NCI-H1436 (cell line): ENCODE measurements around the gene CIDEC.
"Not testable (repeated sequence)": the region's sequence is repeated elsewhere in the genome, so short reads cannot be mapped to it uniquely, and the experiment has no call there.

Experiments
- DNase-seq: peaks from one replicate; lab custom pipeline; 2025; lab: John Stamatoyannopoulos, UW

CIDEC gene

GRCh38 chr3:9875448-9875847, 4.6 kb downstream of the CIDEC start:
- no peak for DNase-seq

- DNase-seq: not testable (repeated sequence)
These were observed 8.0 kb downstream of the CIDEC start for GRCh38 chr3:9872067-9872466.

GRCh38 chr3:9870978-9871377, 9.1 kb downstream of the CIDEC start:
- no peak for DNase-seq

- DNase-seq: no peak
These were observed 10.1 kb downstream of the CIDEC start for GRCh38 chr3:9869955-9870354.

GRCh38 chr3:9867106-9867505, 12.9 kb downstream of the CIDEC start:
- no peak for DNase-seq

GRCh38 chr3:9866639-9867038, 13.4 kb downstream of the CIDEC start:
- no peak for DNase-seq

GRCh38 chr3:9865125-9865637, 14.9 kb downstream of the CIDEC start:
- not testable (repeated sequence) for DNase-seq

GRCh38 chr3:9864200-9864927, 15.7 kb downstream of the CIDEC start:
- no peak for DNase-seq

- no peak for DNase-seq
These were observed 16.8 kb downstream of the CIDEC start for GRCh38 chr3:9863058-9863772.

- no peak for DNase-seq
These were observed 17.5 kb downstream of the CIDEC start for GRCh38 chr3:9862391-9863057.

- DNase-seq: no peak
These were observed 18.4 kb downstream of the CIDEC start for GRCh38 chr3:9861626-9862130.

- DNase-seq: no peak
These were observed 18.9 kb downstream of the CIDEC start for GRCh38 chr3:9861201-9861600.

GRCh38 chr3:9859530-9860025, 20.5 kb downstream of the CIDEC start:
- DNase-seq: no peak

GRCh38 chr3:9855594-9855993, 24.5 kb downstream of the CIDEC start:
- DNase-seq: no peak

- not testable (repeated sequence) for DNase-seq
These were observed 25.6 kb downstream of the CIDEC start for GRCh38 chr3:9854291-9854940.

- DNase-seq: no peak
These were observed 27.5 kb downstream of the CIDEC start for GRCh38 chr3:9852528-9852927.

GRCh38 chr3:9851926-9852325, 28.1 kb downstream of the CIDEC start:
- DNase-seq: not testable (repeated sequence)

GRCh38 chr3:9851383-9851782, 28.7 kb downstream of the CIDEC start:
- not testable (repeated sequence) for DNase-seq

GRCh38 chr3:9848860-9849259, 31.2 kb downstream of the CIDEC start:
- DNase-seq: not testable (repeated sequence)

GRCh38 chr3:9847870-9848269, 32.2 kb downstream of the CIDEC start:
- DNase-seq: not testable (repeated sequence)

GRCh38 chr3:9846931-9847488, 33.0 kb downstream of the CIDEC start:
- no peak for DNase-seq
